Fibroblast of lung (primary cell): ENCODE results near the gene ATG10. TPM values are rescaled to one million over a fixed set of nuclear protein-coding genes. Genes with fewer than 3 reads are reported as not detected.

Experiments
- DNase-seq, 2 donors: peaks; one replicate each; pipeline versions ENCODE4 v3.0.0 to v3.0.0-alpha.2; 2010; ENCODE audit warnings: low read depth in 2 of 2
- H2AFZ ChIP-seq: 2 replicates; pipeline ENCODE4 v1.5.1; 2012; ENCODE audit warnings: low read length, control low read depth, inconsistent platforms
- H3K27ac ChIP-seq: 2 replicates; pipeline ENCODE4 v1.5.1; 2011; ENCODE audit warnings: low read length, control low read depth; ENCODE audit not compliant: insufficient read depth
- H3K27me3 ChIP-seq: 2 replicates; pipeline ENCODE4 v1.5.1; 2011; ENCODE audit warnings: mild to moderate bottlenecking, low read length; ENCODE audit not compliant: control insufficient read depth, insufficient read depth
- H3K36me3 ChIP-seq: 2 replicates; pipeline ENCODE4 v1.5.1; 2011; ENCODE audit warnings: low read length; ENCODE audit not compliant: control insufficient read depth, insufficient read depth
- H3K4me1 ChIP-seq: 2 replicates; pipeline ENCODE4 v1.5.1; 2011; ENCODE audit warnings: low read length; ENCODE audit not compliant: control insufficient read depth, insufficient read depth; ENCODE audit errors: extremely low read depth
- H3K4me2 ChIP-seq: 2 replicates; pipeline ENCODE4 v1.5.1; 2011; ENCODE audit warnings: low read length, control low read depth; ENCODE audit not compliant: insufficient read depth; ENCODE audit errors: extremely low read depth
- H3K4me3 ChIP-seq, 4 experiments: fragments of 200-600 bp in 1 of 4; sonication (generic) in 1 of 4; replicated peaks in 1 of 4; 2 replicates each; pipeline ENCODE4 v1.5.1; 2011 to 2016; ENCODE audit warnings: low read length in 4 of 4, low read depth in 3 of 4, mild to moderate bottlenecking in 3 of 4, control low read depth in 2 of 4, inconsistent platforms in 1 of 4, mixed read lengths in 1 of 4; ENCODE audit not compliant: insufficient read depth in 1 of 4; ENCODE audit errors: control extremely low read depth in 1 of 4
- H3K79me2 ChIP-seq: 2 replicates; pipeline ENCODE4 v1.5.1; 2012; ENCODE audit warnings: mild to moderate bottlenecking, low read length, inconsistent platforms; ENCODE audit not compliant: control insufficient read depth, insufficient read depth
- H3K9ac ChIP-seq: 2 replicates; pipeline ENCODE4 v1.5.1; 2011; ENCODE audit warnings: mild to moderate bottlenecking, low read length, control low read depth; ENCODE audit not compliant: insufficient read depth
- H3K9me3 ChIP-seq: 2 replicates; pipeline ENCODE4 v1.5.1; 2012; ENCODE audit warnings: low read depth, low read length; ENCODE audit not compliant: control insufficient read depth, insufficient read depth
- H4K20me1 ChIP-seq: 2 replicates; pipeline ENCODE4 v1.5.1; 2011; ENCODE audit warnings: low read length; ENCODE audit not compliant: control insufficient read depth, insufficient read depth; ENCODE audit errors: extremely low read depth
- CTCF ChIP-seq, 2 donors: IDR thresholded peaks in 1 of 2; conservative IDR thresholded peaks in 1 of 2; 1 replicate in 1 of 2; 2 replicates in 1 of 2; pipeline ENCODE4 v1.5.1; 2011 to 2012; ENCODE audit warnings: low read length in 2 of 2, control low read depth in 1 of 2, inconsistent platforms in 1 of 2, low read depth in 1 of 2, mild to moderate bottlenecking in 1 of 2
- EZH2 ChIP-seq: IDR thresholded peaks from 2 replicates; pipeline ENCODE4 v1.5.1; 2012; ENCODE audit warnings: low read length, control low read depth, mild to moderate bottlenecking; ENCODE audit errors: missing control alignments
- polyA plus RNA-seq, 2 donors: library from polyadenylated mRNA; depleted of rRNA in 1 of 2; stranded (reverse) in 1 of 2; unstranded in 1 of 2; fragments of >200 nt; gene quantifications; 2 replicates each; pipeline ENCODE4 v1.2.1, GENCODE V29; 2011 to 2012; ENCODE audit warnings: missing spikeins in 1 of 2
- total RNA-seq: library from RNA; depleted of rRNA; stranded (reverse); fragments of >200 nt; gene quantifications from 2 replicates; pipeline ENCODE4 v1.2.1, GENCODE V29; 2014

The ATG10 gene
- total and polyA plus RNA-seq, 2 donors (not counting 1 experiment from before 2014, with no cell fraction given) = 2.5 to 8.8 TPM

- TF ChIP-seq EZH2 (no peak), CTCF (conservative IDR thresholded peaks at IDR 0.05 in 1 of 2, IDR thresholded peaks at IDR 0.05 in 1 of 2; ENCODE audit: low read depth in 1 of 2, low read length in 2 of 2) (no peak)
- Histone ChIP-seq H3K27me3 (no peaks in the 10 kb centered on the region), H3K4me3 (no peak overlapping the region), H4K20me1 (no peaks in the 10 kb centered on the region), H3K9ac (no peak overlapping the region), H3K27ac (no peak overlapping the region), H2AFZ (no peak overlapping the region), H3K4me2 (no peak overlapping the region), H3K4me1 (no peaks in the 10 kb centered on the region), H3K36me3 (no peaks in the 10 kb centered on the region), H3K79me2 (no peaks in the 10 kb centered on the region), H3K9me3 (no peaks in the 10 kb centered on the region)
- peak; percentile 28 to 93 for DNase-seq
Observed at GRCh38 chr5:82111191-82111590, 139.4 kb downstream of the ATG10 start.

GRCh38 chr5:82115858-82116257 is 144.0 kb downstream of the ATG10 start:
- Histone ChIP-seq H3K4me1 (no peaks in the 10 kb centered on the region), H3K79me2 (no peaks in the 10 kb centered on the region), H2AFZ (no peak overlapping the region), H3K36me3 (no peaks in the 10 kb centered on the region), H4K20me1 (no peaks in the 10 kb centered on the region), H3K9me3 (no peaks in the 10 kb centered on the region), H3K27ac (no peak overlapping the region), H3K4me3 (no peak overlapping the region), H3K27me3 (no peaks in the 10 kb centered on the region), H3K9ac (no peak overlapping the region), H3K4me2 (no peak overlapping the region)
- TF ChIP-seq EZH2 (no peak), CTCF (conservative IDR thresholded peaks at IDR 0.05 in 1 of 2, IDR thresholded peaks at IDR 0.05 in 1 of 2; ENCODE audit: low read depth in 1 of 2, low read length in 2 of 2) (no peak)
- DNase-seq = no peak

GRCh38 chr5:82119889-82120288 is 148.1 kb downstream of the ATG10 start:
- no peaks in the 10 kb centered on the region for H3K9me3 ChIP-seq
- H4K20me1 ChIP-seq = no peaks in the 10 kb centered on the region
- H3K27ac ChIP-seq = no peak overlapping the region
- no peaks in the 10 kb centered on the region for H3K36me3 ChIP-seq
- H3K4me3 ChIP-seq = no peak overlapping the region
- no peak overlapping the region for H3K4me2 ChIP-seq
- H3K27me3 ChIP-seq = no peaks in the 10 kb centered on the region
- H3K9ac ChIP-seq = no peak overlapping the region
- H3K4me1 ChIP-seq = no peaks in the 10 kb centered on the region
- H2AFZ ChIP-seq = no peak overlapping the region
- DNase-seq = no peak
- TF ChIP-seq CTCF (conservative IDR thresholded peaks at IDR 0.05 in 1 of 2, IDR thresholded peaks at IDR 0.05 in 1 of 2; ENCODE audit: low read depth in 1 of 2, low read length in 2 of 2) = no peak
- no peak for TF ChIP-seq EZH2
- H3K79me2 ChIP-seq = no peaks in the 10 kb centered on the region
